GM12878 (cell line): ENCODE data around the gene CEND1. TPM values are rescaled to one million over a fixed set of nuclear protein-coding genes. Genes with fewer than 3 reads are reported as not detected.
A peak's percentile ranks its signal among the peaks of the same experiment; 100 is the strongest.

Source experiments
- CBX3 ChIP-seq: fragments of 200-600 bp; sonication (generic); IDR thresholded peaks from 2 replicates; pipeline ENCODE4 v1.6.1; 2016; ENCODE audit warnings: low read depth, borderline replicate concordance
- CREB1 ChIP-seq: IDR thresholded peaks from 2 replicates; pipeline ENCODE4 v1.6.1; 2012; ENCODE audit warnings: low read depth, mild to moderate bottlenecking, inconsistent platforms
- EGR1 ChIP-seq, 2 experiments: IDR thresholded peaks; 1 replicate in 1 of 2; 2 replicates in 1 of 2; pipeline ENCODE4 v1.6.1; 2011 to 2012; ENCODE audit warnings: low read depth in 2 of 2, low read length in 2 of 2, borderline replicate concordance in 1 of 2, mild to moderate bottlenecking in 1 of 2, moderate library complexity in 1 of 2
- ESRRA ChIP-seq: IDR thresholded peaks from 2 replicates; pipeline ENCODE4 v1.6.1; 2012; ENCODE audit warnings: mild to moderate bottlenecking, low read length, improper control_type of control experiment
- JUNB ChIP-seq: IDR thresholded peaks from 2 replicates; pipeline ENCODE4 v1.6.1; 2016; ENCODE audit warnings: antibody characterized with exemption, mild to moderate bottlenecking
- KAT2A ChIP-seq: conservative IDR thresholded peaks from 2 replicates; pipeline ENCODE4 v1.6.1; 2011; ENCODE audit warnings: low read depth, low read length; ENCODE audit not compliant: control insufficient read depth
- KLF5 ChIP-seq: fragments of 450-650 bp; IDR thresholded peaks from 2 replicates; pipeline ENCODE4 v1.6.1; 2014; ENCODE audit warnings: mild to moderate bottlenecking; ENCODE audit not compliant: partially characterized antibody
- MXI1 ChIP-seq: fragments of 150-350 bp; IDR thresholded peaks from 2 replicates; pipeline ENCODE4 v1.6.1; 2011; ENCODE audit warnings: low read depth, mild to moderate bottlenecking, inconsistent platforms, low read length, improper control_type of control experiment
- NR2C2 ChIP-seq: IDR thresholded peaks from 2 replicates; pipeline ENCODE4 v1.6.1; 2011; ENCODE audit warnings: borderline replicate concordance, low read depth; ENCODE audit not compliant: control insufficient read depth, insufficient read length
- NRF1 ChIP-seq: conservative IDR thresholded peaks from 2 replicates; pipeline ENCODE4 v1.6.1; 2011; ENCODE audit warnings: mild to moderate bottlenecking, low read depth, low read length, improper control_type of control experiment
- RAD51 ChIP-seq: fragments of 450-650 bp; IDR thresholded peaks from 2 replicates; pipeline ENCODE4 v1.6.1; 2016; ENCODE audit warnings: moderate library complexity, mild to moderate bottlenecking, inconsistent platforms
- RBBP5 ChIP-seq: fragments of 200-600 bp; sonication (generic); conservative IDR thresholded peaks from 2 replicates; pipeline ENCODE4 v1.6.1; 2016
- SKIL ChIP-seq: fragments of 450-650 bp; IDR thresholded peaks from 2 replicates; pipeline ENCODE4 v1.6.1; 2017; ENCODE audit warnings: mild to moderate bottlenecking, low read depth, inconsistent platforms; ENCODE audit not compliant: poor library complexity, severe bottlenecking
- SMAD1 ChIP-seq: fragments of 450-650 bp; IDR thresholded peaks from 2 replicates; pipeline ENCODE4 v1.6.1; 2018; ENCODE audit warnings: mild to moderate bottlenecking, low read depth; ENCODE audit not compliant: partially characterized antibody
- SMC3 ChIP-seq: IDR thresholded peaks from 2 replicates; pipeline ENCODE4 v1.6.1; 2011; ENCODE audit warnings: low read length, improper control_type of control experiment, borderline replicate concordance
- SP1 ChIP-seq: IDR thresholded peaks from one replicate; pipeline ENCODE4 v1.6.1; 2011; ENCODE audit warnings: low read depth, low read length
- STAT3 ChIP-seq: IDR thresholded peaks from 2 replicates; pipeline ENCODE4 v1.6.1; 2011; ENCODE audit warnings: low read depth, low read length, improper control_type of control experiment
- SUZ12 ChIP-seq: fragments of 200-600 bp; sonication (generic); IDR thresholded peaks from one replicate; pipeline ENCODE4 v1.6.1; 2018; ENCODE audit warnings: antibody characterized with exemption, mild to moderate bottlenecking; ENCODE audit not compliant: unreplicated experiment
- TCF3 ChIP-seq: IDR thresholded peaks from 2 replicates; pipeline ENCODE4 v1.6.1; 2012; ENCODE audit warnings: low read depth, mild to moderate bottlenecking, low read length, borderline replicate concordance; ENCODE audit not compliant: insufficient read depth
- ZBTB33 ChIP-seq: fragments of 450-650 bp; IDR thresholded peaks from 2 replicates; pipeline ENCODE4 v1.6.1; 2017; ENCODE audit warnings: mild to moderate bottlenecking
- ZBTB40 ChIP-seq: fragments of 450-650 bp; IDR thresholded peaks from 2 replicates; pipeline ENCODE4 v1.6.1; 2016; ENCODE audit warnings: mild to moderate bottlenecking, moderate library complexity, borderline replicate concordance
- ZNF274 ChIP-seq: IDR thresholded peaks from one replicate; pipeline ENCODE4 v1.8.0; 2011; ENCODE audit not compliant: insufficient read length, insufficient read depth
- polyA plus RNA-seq, 11 experiments: library from polyadenylated mRNA; depleted of rRNA in 4 of 11; unstranded in 6 of 11; stranded (reverse) in 5 of 11; fragments of >200 nt; fragmentation: Nextera tagmentation in 4 of 11; fragmentation: Illumina TruSeq in 1 of 11; extraction: Ambion mirVana in 4 of 11; extraction: Trizol in 1 of 11; gene quantifications; 1 replicate in 1 of 11; 2 replicates in 10 of 11; pipeline versions ENCODE4 v1.2.1 to v1.2.3, GENCODE V29; 2011 to 2016; ENCODE audit warnings: inconsistent platforms in 2 of 11, missing spikeins in 2 of 11, low read depth in 1 of 11
- total RNA-seq, 4 experiments: library from RNA; depleted of rRNA in 3 of 4; stranded (reverse); fragments of >200 nt in 3 of 4; fragmentation: Illumina TruSeq in 1 of 4; extraction: Trizol in 1 of 4; gene quantifications; 2 replicates each; pipeline versions ENCODE4 v1.2.1 to v1.2.3, GENCODE V29; 2013 to 2021

The CEND1 gene
- total and polyA plus RNA-seq, 10 of the 15 experiments (the other 5 are each of a cell fraction or from before 2014, with no cell fraction given): 0.31 to 13.6 (median 7.2) TPM; not detected in 1

GRCh38 chr11:798093-798713, 8.3 kb upstream of the CEND1 start, which contains the start of gene SLC25A22 (continued):
- no peak for TF ChIP-seq SKIL
- no peak for TF ChIP-seq ZBTB33
- TF ChIP-seq JUNB: no peak
- TF ChIP-seq CREB1: no peak
- TF ChIP-seq SMC3: peak; percentile 35; the same call in 1 of the 2 replicates
- no peak for TF ChIP-seq SUZ12
- no peak for TF ChIP-seq NRF1
- TF ChIP-seq MXI1: no peak; the same call in 1 of the 2 replicates
- TF ChIP-seq KAT2A: no peak
- TF ChIP-seq STAT3: no peak
- no peak for TF ChIP-seq RAD51
- TF ChIP-seq SMAD1: no peak
- TF ChIP-seq ZNF274: no peak
- TF ChIP-seq TCF3: no peak
- no peak for TF ChIP-seq CBX3
- TF ChIP-seq EGR1 (IDR thresholded peaks at IDR 0.05; ENCODE audit: borderline replicate concordance in 1 of 2, low read depth in 2 of 2, low read length in 2 of 2): peak in 1 of 2 experiments; percentile 39; a peak in 1 of 3 replicates
- TF ChIP-seq RBBP5: no peak
- no peak for TF ChIP-seq NR2C2
- TF ChIP-seq ZBTB40: no peak
- no peak for TF ChIP-seq SP1
- TF ChIP-seq ESRRA: no peak
- no peak for TF ChIP-seq KLF5
